GM12891 (cell line): ENCODE data around the gene CFAP410.

ENCODE experiments used
- DNase-seq: peaks from one replicate; pipeline ENCODE4 v3.0.0; 2011; ENCODE audit warnings: low spot score; ENCODE audit not compliant: insufficient read length
- FAIRE-seq: peaks from 2 replicates; lab custom pipeline; 2011; peaks lifted over from hg19 to GRCh38; lab: Jason Lieb, UNC
- PAX5 ChIP-seq: IDR thresholded peaks from 2 replicates; pipeline ENCODE4 v1.6.1; 2011; ENCODE audit warnings: low read length, moderate library complexity, mild to moderate bottlenecking; ENCODE audit not compliant: insufficient read depth, severe bottlenecking
- POLR2A ChIP-seq: IDR thresholded peaks from 2 replicates; pipeline ENCODE4 v1.6.1; 2011; ENCODE audit warnings: low read depth, low read length, control low read depth
- POLR2AphosphoS5 ChIP-seq: IDR thresholded peaks from 2 replicates; pipeline ENCODE4 v1.6.1; 2011; ENCODE audit warnings: low read depth, low read length, control low read depth
- POU2F2 ChIP-seq: IDR thresholded peaks from 2 replicates; pipeline ENCODE4 v1.6.1; 2011; ENCODE audit warnings: low read depth, mild to moderate bottlenecking, control low read depth, low read length, moderate library complexity
- SPI1 ChIP-seq: IDR thresholded peaks from 2 replicates; pipeline ENCODE4 v1.6.1; 2011; ENCODE audit warnings: low read depth, low read length, control low read depth
- TAF1 ChIP-seq: IDR thresholded peaks from 2 replicates; pipeline ENCODE4 v1.6.1; 2011; ENCODE audit warnings: low read depth, low read length, control low read depth

Gene CFAP410

GRCh38 chr21:44281801-44282200 is 57.4 kb downstream of the CFAP410 start:
- DNase-seq, result no peak
- no peak for FAIRE-seq

GRCh38 chr21:44279354-44280260 is 59.6 kb downstream of the CFAP410 start:
- no peak for FAIRE-seq
- no peak for DNase-seq
- TF ChIP-seq POLR2AphosphoS5 (no peak), POLR2A (no peak), SPI1 (no peak), POU2F2 (no peak), TAF1 (no peak), PAX5 (no peak)

More at GRCh38 chr21:44281801-44282200, 57.4 kb downstream of the CFAP410 start:
- TF ChIP-seq POLR2AphosphoS5 (no peak), PAX5 (no peak), SPI1 (no peak), POU2F2 (no peak), POLR2A (no peak)
